GM12873 (cell line): Measurements from ENCODE around the gene CCR5AS.
A peak's percentile ranks its signal among the peaks of the same experiment; 100 is the strongest.

ENCODE experiments used
- CTCF ChIP-seq: IDR thresholded peaks from 2 replicates; pipeline ENCODE4 v1.5.1; 2012; ENCODE audit warnings: low read depth, mild to moderate bottlenecking, moderate library complexity, low read length, control low read depth; ENCODE audit not compliant: insufficient read depth; ENCODE audit errors: missing control alignments

CCR5AS gene

GRCh38 chr3:46383951-46384330 lies 22.9 kb downstream of the CCR5AS start:
- TF ChIP-seq CTCF, result no peak

- no peak for TF ChIP-seq CTCF
Measured at GRCh38 chr3:46383211-46383950, 23.5 kb downstream of the CCR5AS start.

GRCh38 chr3:46381625-46382024 lies 25.2 kb downstream of the CCR5AS start:
- no peak for TF ChIP-seq CTCF

- TF ChIP-seq CTCF, result no peak
Measured at GRCh38 chr3:46380471-46381221, 26.2 kb downstream of the CCR5AS start.

GRCh38 chr3:46378426-46378942 lies 28.4 kb downstream of the CCR5AS start:
- TF ChIP-seq CTCF, result peak; percentile 84

GRCh38 chr3:46375814-46376213 lies 31.1 kb downstream of the CCR5AS start:
- no peak for TF ChIP-seq CTCF

GRCh38 chr3:46375218-46375617 lies 31.6 kb downstream of the CCR5AS start:
- TF ChIP-seq CTCF, result no peak
